VCaP (cell line): Measurements from ENCODE around the gene TMEM156.

Source experiments
- H3K27ac ChIP-seq: fragments of 450-650 bp; 2 replicates; pipeline ENCODE4 v1.5.1; 2017
- TF ChIP-seq, protein P1 (sequence below): fragments of 450-650 bp; conservative IDR thresholded peaks from 2 replicates; pipeline ENCODE4 v1.5.1; 2017; ENCODE audit warnings: mild to moderate bottlenecking, moderate library complexity

The TMEM156 gene

DNA sequence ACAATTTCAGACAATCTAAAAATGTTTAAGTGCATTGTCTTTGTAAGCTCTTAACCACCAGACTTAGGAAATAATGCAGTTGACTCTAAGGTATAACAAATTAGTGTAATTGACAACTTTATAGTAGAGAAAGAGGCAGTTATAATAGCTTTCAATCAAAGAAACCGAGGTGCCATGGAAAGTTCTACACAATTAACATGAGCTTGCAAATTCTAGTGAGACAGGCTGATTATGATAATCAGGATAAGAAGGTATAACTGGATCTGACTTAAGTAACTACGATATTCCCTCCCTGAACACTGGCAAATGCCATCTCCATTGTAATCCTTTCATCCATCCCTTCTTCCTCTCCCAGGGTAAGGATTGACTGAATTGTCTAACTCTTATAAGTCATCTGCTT, 18.4 kb upstream of the TMEM156 start:
- H3K27ac ChIP-seq = no peak overlapping the region
- TF ChIP-seq, protein P1, sequence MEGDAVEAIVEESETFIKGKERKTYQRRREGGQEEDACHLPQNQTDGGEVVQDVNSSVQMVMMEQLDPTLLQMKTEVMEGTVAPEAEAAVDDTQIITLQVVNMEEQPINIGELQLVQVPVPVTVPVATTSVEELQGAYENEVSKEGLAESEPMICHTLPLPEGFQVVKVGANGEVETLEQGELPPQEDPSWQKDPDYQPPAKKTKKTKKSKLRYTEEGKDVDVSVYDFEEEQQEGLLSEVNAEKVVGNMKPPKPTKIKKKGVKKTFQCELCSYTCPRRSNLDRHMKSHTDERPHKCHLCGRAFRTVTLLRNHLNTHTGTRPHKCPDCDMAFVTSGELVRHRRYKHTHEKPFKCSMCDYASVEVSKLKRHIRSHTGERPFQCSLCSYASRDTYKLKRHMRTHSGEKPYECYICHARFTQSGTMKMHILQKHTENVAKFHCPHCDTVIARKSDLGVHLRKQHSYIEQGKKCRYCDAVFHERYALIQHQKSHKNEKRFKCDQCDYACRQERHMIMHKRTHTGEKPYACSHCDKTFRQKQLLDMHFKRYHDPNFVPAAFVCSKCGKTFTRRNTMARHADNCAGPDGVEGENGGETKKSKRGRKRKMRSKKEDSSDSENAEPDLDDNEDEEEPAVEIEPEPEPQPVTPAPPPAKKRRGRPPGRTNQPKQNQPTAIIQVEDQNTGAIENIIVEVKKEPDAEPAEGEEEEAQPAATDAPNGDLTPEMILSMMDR = no peak

- no peak overlapping the region for H3K27ac ChIP-seq
- TF ChIP-seq, protein P1 = no peak
These were observed 16.1 kb upstream of the TMEM156 start for GRCh38 chr4:39048311-39048710.

DNA sequence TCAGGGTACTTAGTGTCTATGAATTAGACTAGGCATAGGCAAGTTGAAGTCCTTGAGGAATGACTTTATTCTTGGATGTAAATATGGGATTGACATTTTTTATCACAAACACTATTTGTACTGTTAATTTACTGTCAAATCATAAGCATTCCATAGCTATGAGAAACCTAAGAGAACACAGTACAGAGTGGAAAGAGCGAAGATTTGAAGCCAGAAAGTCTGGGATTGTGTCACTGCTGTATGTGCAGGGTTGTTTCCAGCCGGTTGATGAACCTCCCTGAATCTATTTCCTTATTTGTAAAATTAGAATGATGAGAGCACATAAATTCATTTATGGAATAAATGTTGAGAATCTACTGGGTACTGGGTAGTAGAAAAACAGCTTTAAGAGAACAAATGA, 15.5 kb upstream of the TMEM156 start:
- TF ChIP-seq, protein P1 = no peak
- H3K27ac ChIP-seq = no peak overlapping the region

- TF ChIP-seq, protein P1 = no peak
- peak overlapping the region; percentile 89; the same call in 1 of the 2 replicates for H3K27ac ChIP-seq
These were observed 14.0 kb upstream of the TMEM156 start for GRCh38 chr4:39046249-39046648.

GRCh38 chr4:39045827-39046221, 13.6 kb upstream of the TMEM156 start:
- TF ChIP-seq, protein P1 = no peak
- H3K27ac ChIP-seq = peak overlapping the region; percentile 89

DNA sequence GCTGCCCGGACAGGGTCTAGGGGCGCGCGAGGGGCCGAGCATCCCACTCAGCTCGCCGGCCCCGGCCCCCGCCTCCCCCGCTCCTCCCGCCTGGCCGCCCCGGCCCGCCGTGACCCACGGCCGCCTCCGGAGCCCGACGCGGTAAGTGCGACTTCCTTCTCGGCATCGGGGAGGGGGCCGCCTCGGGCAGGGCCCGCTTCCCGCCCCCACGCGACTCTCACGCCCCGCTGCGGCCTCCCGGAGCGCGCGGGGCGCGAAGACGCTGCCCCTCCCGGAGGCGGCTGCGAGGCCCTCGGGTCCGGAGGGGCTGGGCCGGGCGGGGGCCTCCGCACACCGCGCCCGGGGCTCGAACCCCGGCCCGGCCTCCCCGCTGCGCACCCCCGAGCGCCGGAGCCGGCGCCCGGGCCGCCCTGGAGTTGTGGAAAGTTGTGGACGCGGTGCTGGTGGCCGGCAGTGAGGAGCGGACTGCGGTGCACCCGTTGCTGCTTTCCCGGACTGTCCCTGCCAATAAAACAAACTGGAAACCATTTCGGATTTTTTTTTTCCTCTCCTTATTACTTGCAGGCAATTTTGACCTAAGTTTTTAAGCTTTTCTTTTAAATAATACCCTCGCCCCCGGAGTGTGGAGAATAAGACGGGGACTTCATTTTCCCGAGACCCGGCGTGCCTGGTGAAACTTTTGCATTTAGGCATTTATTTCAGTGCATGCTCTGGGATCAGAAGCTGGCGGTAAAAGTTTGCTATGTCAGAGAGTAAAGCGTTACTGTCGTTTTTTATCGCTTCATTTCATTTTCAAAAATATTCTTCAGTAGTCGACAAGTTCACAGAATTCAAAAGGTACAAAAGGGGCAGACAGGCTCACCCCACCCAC, 13.0 kb upstream of the TMEM156 start:
- H3K27ac ChIP-seq = peak overlapping the region; percentile 89
- TF ChIP-seq, protein P1 = 0 out of 2 replicates have a peak, but pooled peaks have one; percentile 0

- TF ChIP-seq, protein P1 = peak; percentile 5; the same call in 1 of the 2 replicates
- peak overlapping the region; percentile 89 for H3K27ac ChIP-seq
These were observed 12.3 kb upstream of the TMEM156 start for GRCh38 chr4:39044364-39044955.
